LNCAP (cell line): ENCODE results near the gene CHI3L2.

ENCODE experiments used
- TF ChIP-seq, protein P1 (sequence below): fragments of 450-650 bp; IDR thresholded peaks from 2 replicates; pipeline ENCODE4 v1.5.1; 2017; ENCODE audit warnings: mild to moderate bottlenecking

CHI3L2 gene

GRCh38 chr1:111192074-111192473 is 35.4 kb upstream of the CHI3L2 start:
- TF ChIP-seq, protein P1, sequence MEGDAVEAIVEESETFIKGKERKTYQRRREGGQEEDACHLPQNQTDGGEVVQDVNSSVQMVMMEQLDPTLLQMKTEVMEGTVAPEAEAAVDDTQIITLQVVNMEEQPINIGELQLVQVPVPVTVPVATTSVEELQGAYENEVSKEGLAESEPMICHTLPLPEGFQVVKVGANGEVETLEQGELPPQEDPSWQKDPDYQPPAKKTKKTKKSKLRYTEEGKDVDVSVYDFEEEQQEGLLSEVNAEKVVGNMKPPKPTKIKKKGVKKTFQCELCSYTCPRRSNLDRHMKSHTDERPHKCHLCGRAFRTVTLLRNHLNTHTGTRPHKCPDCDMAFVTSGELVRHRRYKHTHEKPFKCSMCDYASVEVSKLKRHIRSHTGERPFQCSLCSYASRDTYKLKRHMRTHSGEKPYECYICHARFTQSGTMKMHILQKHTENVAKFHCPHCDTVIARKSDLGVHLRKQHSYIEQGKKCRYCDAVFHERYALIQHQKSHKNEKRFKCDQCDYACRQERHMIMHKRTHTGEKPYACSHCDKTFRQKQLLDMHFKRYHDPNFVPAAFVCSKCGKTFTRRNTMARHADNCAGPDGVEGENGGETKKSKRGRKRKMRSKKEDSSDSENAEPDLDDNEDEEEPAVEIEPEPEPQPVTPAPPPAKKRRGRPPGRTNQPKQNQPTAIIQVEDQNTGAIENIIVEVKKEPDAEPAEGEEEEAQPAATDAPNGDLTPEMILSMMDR = no peak

GRCh38 chr1:111192658-111193519 is 34.6 kb upstream of the CHI3L2 start:
- TF ChIP-seq, protein P1 = no peak

DNA sequence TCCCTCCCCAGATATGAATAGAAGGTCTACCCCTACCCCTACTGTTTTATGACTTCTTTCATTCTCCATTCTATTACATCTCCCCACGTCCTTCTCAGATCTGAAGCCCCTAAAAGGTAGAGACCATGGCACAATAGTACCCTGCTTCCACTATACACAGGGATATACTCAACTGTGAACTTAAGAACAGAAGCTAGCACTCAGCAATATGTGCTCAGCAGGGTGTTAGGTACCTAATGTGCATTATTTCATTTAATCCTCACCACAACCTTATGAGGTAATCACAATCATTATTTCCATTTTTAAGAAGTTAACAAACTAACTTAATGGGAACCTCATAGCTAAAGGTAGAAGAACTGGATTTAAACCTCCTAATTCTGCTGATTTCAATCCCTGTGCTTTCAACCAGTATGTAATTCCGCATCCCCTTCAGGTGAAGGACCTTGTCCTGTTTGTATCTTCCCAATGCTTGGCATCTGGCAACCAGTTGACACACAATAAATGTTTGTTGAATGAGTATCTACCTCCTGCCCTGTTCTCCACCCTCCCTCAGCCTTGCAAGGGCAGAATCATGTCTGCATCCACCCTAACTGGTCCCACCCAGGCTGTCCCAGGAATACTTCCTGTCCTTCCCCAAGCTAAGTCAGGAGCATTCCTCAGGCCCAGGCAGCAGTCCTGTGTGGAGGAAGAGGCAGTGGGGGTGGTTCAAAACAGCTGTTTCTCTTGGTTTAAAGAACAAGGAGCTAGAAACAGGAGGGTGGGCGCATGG is 33.6 kb upstream of the CHI3L2 start:
- TF ChIP-seq, protein P1 = no peak

DNA sequence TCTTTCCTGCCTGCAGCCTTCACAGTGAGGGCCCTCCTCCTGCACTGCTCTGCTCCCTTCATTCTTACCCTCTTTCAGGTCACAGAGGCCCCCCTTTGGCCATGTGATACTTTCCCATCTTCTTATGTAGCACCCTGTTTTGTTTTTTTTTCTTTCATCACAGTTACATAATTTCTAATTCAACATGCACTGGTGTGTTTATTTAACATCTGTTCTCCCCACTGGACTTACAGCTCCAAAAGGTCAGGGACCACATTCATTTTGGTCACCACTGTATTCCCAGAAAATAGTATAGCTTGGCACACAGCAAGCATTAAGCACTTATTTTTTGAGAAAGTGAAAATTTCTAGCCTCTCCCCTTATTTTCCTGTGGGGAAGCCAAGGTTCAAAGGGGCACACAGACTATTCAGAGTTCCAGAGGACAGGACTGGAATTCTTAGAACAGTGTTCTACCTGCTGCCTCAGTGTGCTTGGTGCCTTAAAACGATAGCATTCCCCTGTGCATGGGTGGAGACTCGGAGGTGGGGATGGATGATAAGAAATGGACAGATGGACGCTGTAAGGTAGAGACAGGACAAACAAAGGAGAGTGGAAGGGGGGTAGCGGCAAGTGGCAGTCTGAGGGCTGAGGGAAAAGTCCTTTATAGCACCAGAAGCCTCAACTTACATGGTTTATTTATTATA is 32.4 kb upstream of the CHI3L2 start:
- TF ChIP-seq, protein P1 = no peak

DNA sequence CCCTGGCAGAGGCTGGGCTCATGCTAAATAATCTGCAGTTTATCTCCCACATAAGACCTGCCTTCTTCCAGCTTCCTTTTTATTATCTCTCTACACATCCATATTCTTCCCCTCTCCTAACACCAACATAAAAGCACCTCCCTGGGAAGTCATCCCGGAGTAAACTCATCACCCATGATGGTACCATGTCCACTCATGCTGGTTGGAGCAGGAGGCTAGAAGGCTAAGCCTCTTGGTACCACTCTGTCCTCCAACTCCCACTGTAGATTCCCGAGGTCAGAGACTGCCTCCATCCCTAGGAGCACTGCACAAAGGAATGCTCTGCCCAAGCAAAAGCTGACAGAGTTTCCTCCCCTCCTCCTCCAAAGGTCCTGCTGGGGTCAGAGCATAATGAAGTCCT is 31.3 kb upstream of the CHI3L2 start:
- TF ChIP-seq, protein P1 = no peak

- TF ChIP-seq, protein P1 = no peak
These were observed 29.8 kb upstream of the CHI3L2 start for GRCh38 chr1:111197598-111198284.

DNA sequence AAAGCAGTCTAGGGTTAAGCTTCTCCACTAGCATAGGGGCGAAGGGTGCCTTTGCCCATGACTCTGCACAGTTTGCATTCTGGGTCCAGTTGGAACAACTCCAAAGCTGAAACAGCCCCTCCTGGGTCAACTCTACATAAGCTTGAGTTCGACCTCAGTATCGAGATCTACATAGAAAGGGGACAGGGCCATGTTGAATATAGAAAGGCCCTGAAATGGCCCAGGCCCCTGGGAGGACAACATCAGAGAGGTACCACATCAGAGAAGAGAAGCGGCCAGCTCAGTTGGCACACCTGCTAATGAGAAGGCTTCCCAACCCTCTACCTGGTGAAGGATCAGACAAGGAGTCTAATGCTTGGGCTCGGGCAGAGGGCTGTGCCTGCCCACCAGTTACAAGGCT is 28.7 kb upstream of the CHI3L2 start:
- TF ChIP-seq, protein P1 = no peak
